DND-41 (cell line): ENCODE measurements around the gene NDUFB7.
"Not testable (repeated sequence)": the region's sequence is repeated elsewhere in the genome, so short reads cannot be mapped to it uniquely, and the experiment has no call there.

Source experiments
- ATAC-seq: fragments of 200-7000 bp; cut with Tn5 transposase; 3 replicates; pipeline ENCODE4 v1.9.1; 2021; ENCODE audit warnings: low read depth; ENCODE audit not compliant: insufficient read depth
- DNase-seq: peaks from one replicate; pipeline ENCODE4 v3.0.0-alpha.2; 2020
- H2AFZ ChIP-seq: 2 replicates; pipeline ENCODE4 v1.6.0; 2012; ENCODE audit warnings: low read depth, low read length
- H3K27ac ChIP-seq: 2 replicates; pipeline ENCODE4 v1.5.1; 2012; ENCODE audit warnings: low read length, inconsistent platforms
- H3K27me3 ChIP-seq: fragments of 200-600 bp; sonication (generic); 2 replicates; pipeline ENCODE4 v1.6.0; 2012; ENCODE audit warnings: low read length, mild to moderate bottlenecking, inconsistent platforms; ENCODE audit not compliant: insufficient read depth, poor library complexity
- H3K36me3 ChIP-seq: 2 replicates; pipeline ENCODE4 v1.5.1; 2012; ENCODE audit warnings: low read length, inconsistent platforms; ENCODE audit not compliant: insufficient read depth
- H3K4me1 ChIP-seq: 2 replicates; pipeline ENCODE4 v1.5.1; 2012; ENCODE audit warnings: mild to moderate bottlenecking, low read length; ENCODE audit not compliant: insufficient read depth
- H3K4me2 ChIP-seq: 2 replicates; pipeline ENCODE4 v1.6.0; 2012; ENCODE audit warnings: mild to moderate bottlenecking, moderate library complexity, low read length, inconsistent platforms; ENCODE audit not compliant: insufficient read depth
- H3K4me3 ChIP-seq, 2 experiments: fragments of 200-600 bp in 1 of 2; shearing (Covaris generic) in 1 of 2; 2 replicates each; pipeline ENCODE4 v1.5.1; 2012 to 2016; ENCODE audit warnings: inconsistent platforms in 2 of 2, low read length in 2 of 2, mild to moderate bottlenecking in 2 of 2, low read depth in 1 of 2, moderate library complexity in 1 of 2
- H3K79me2 ChIP-seq: 2 replicates; pipeline ENCODE4 v1.6.0; 2012; ENCODE audit warnings: low read length, inconsistent platforms; ENCODE audit not compliant: insufficient read depth
- H3K9ac ChIP-seq: 2 replicates; pipeline ENCODE4 v1.6.0; 2012; ENCODE audit warnings: low read depth, mild to moderate bottlenecking, inconsistent platforms, low read length, moderate library complexity
- H3K9me3 ChIP-seq: 2 replicates; pipeline ENCODE4 v1.5.1; 2012; ENCODE audit warnings: low read length, moderate library complexity, mild to moderate bottlenecking, inconsistent platforms; ENCODE audit not compliant: insufficient read depth, severe bottlenecking
- H4K20me1 ChIP-seq: 2 replicates; pipeline ENCODE4 v1.6.0; 2012; ENCODE audit warnings: low read length; ENCODE audit not compliant: insufficient read depth
- CTCF ChIP-seq: IDR thresholded peaks from 2 replicates; pipeline ENCODE4 v1.5.1; 2012; ENCODE audit warnings: borderline replicate concordance, low read length, moderate library complexity, mild to moderate bottlenecking; ENCODE audit not compliant: poor library complexity, severe bottlenecking; ENCODE audit errors: extremely low read depth
- EZH2 ChIP-seq: IDR thresholded peaks from 3 replicates; pipeline ENCODE4 v1.6.1; 2012; ENCODE audit warnings: borderline replicate concordance, low read depth, mild to moderate bottlenecking, moderate library complexity, low read length, inconsistent platforms; ENCODE audit not compliant: severe bottlenecking

Gene NDUFB7

GRCh38 chr19:14595558-14595957 lies 23.7 kb upstream of the NDUFB7 start:
- DNase-seq (no peak), ATAC-seq (no peak)
- Histone ChIP-seq H3K36me3 (no peaks in the 10 kb centered on the region), H3K9ac (no peak overlapping the region), H4K20me1 (no peaks in the 10 kb centered on the region), H3K27me3 (no peaks in the 10 kb centered on the region), H3K79me2 (no peaks in the 10 kb centered on the region), H3K9me3 (peaks cover 5% of the 10 kb centered on the region), H3K4me1 (no peaks in the 10 kb centered on the region), H3K27ac (no peak overlapping the region), H3K4me3 (no peak overlapping the region), H2AFZ (no peak overlapping the region), H3K4me2 (no peak overlapping the region)
- no peak for TF ChIP-seq EZH2
- TF ChIP-seq CTCF, result no peak

GRCh38 chr19:14589433-14589832 lies 17.6 kb upstream of the NDUFB7 start:
- not testable (repeated sequence) for DNase-seq, H3K27me3 ChIP-seq, H3K36me3 ChIP-seq, H3K4me1 ChIP-seq, H2AFZ ChIP-seq, ATAC-seq, H3K4me2 ChIP-seq, H4K20me1 ChIP-seq, H3K79me2 ChIP-seq, H3K9me3 ChIP-seq, H3K4me3 ChIP-seq, H3K9ac ChIP-seq, H3K27ac ChIP-seq

- H4K20me1 ChIP-seq, H3K9me3 ChIP-seq, H3K36me3 ChIP-seq, H3K9ac ChIP-seq, DNase-seq, H2AFZ ChIP-seq, H3K4me1 ChIP-seq, H3K4me2 ChIP-seq, H3K27ac ChIP-seq, H3K4me3 ChIP-seq, H3K27me3 ChIP-seq, H3K79me2 ChIP-seq: not testable (repeated sequence)
- peak; percentile 44; the same call in 1 of the 3 replicates for ATAC-seq
These were observed 13.3 kb upstream of the NDUFB7 start for GRCh38 chr19:14585187-14585586.

GRCh38 chr19:14584372-14584771 lies 12.5 kb upstream of the NDUFB7 start:
- H3K27me3 ChIP-seq, H3K36me3 ChIP-seq, ATAC-seq, H3K27ac ChIP-seq, H4K20me1 ChIP-seq, H3K4me3 ChIP-seq, DNase-seq, H3K9me3 ChIP-seq, H3K4me1 ChIP-seq, H2AFZ ChIP-seq, H3K4me2 ChIP-seq, H3K79me2 ChIP-seq, H3K9ac ChIP-seq: not testable (repeated sequence)

- Histone ChIP-seq H4K20me1 (no peaks in the 10 kb centered on the region), H3K4me2 (no peak within 1 kb of the TSS), H3K9ac (no peak within 1 kb of the TSS), H2AFZ (no peak within 1 kb of the TSS), H3K4me3 (no peak within 1 kb of the TSS), H3K79me2 (no peaks in the 10 kb centered on the region), H3K4me1 (no peaks in the 10 kb centered on the region), H3K36me3 (no peaks in the 10 kb centered on the region), H3K9me3 (no peaks in the 10 kb centered on the region), H3K27me3 (no peaks in the 10 kb centered on the region), H3K27ac (no peak within 1 kb of the TSS)
- DNase-seq, result no peak
- no peak for TF ChIP-seq CTCF
- TF ChIP-seq EZH2, result no peak
- no peak for ATAC-seq
These were observed 11.1 kb upstream of the NDUFB7 start, which contains the start of gene CLEC17A for GRCh38 chr19:14582894-14583340. Gene CLEC17A, plus strand, starts transcription at chr19:14583084. Its CDS starts 77 bp downstream, at chr19:14583161.
